ENCODE results near the gene PPP3CA.
"Not testable (repeated sequence)": the region's sequence is repeated elsewhere in the genome, so short reads cannot be mapped to it uniquely, and the experiment has no call there.

DNA sequence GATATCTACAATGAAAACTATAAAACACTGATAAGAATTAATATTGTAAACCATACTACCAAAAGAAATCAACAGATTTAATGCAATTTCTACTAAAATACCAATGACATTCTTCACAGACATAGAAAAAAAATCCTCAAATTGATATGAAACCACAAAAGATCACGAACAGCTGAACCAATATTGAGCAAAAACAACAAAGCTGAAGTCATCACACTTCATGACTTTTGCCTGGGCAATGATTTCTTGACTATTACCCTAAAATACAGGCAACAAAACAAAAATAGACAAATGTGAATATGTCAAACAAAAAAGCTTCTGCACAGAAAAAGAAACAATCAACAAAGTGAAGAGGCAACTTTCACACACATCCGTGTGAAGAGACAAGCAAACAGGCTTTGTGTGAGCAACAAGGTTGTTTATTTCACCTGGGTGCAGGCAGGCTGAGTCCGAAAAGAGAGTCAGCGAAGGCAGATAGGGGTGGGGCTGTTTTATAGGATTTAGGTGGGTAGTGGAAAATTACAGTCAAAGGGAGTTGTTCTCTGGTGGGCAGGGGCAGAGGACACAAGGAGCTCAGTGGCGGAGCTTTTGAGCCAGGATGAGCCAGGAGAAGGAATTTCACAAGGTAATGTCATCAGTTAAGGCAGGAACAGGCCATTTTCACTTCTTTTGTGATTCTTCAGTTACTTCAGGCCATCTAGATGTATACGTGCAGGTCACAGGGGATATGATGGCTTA lies 355.8 kb downstream of the PPP3CA start:
- TF ChIP-seq POLR2A (IDR thresholded peaks at IDR 0.05; ENCODE audit: low read depth, low read length); POLR2AphosphoS5 (IDR thresholded peaks at IDR 0.05; ENCODE audit: low read depth, low read length); TAF1 (IDR thresholded peaks at IDR 0.05; ENCODE audit: low read depth, low read length); SPI1 (IDR thresholded peaks at IDR 0.05; ENCODE audit: low read depth, low read length); POU2F2 (IDR thresholded peaks at IDR 0.05; ENCODE audit: low read depth, low read length); PAX5 (IDR thresholded peaks at IDR 0.05; ENCODE audit: insufficient read depth, low read length, severe bottlenecking): not testable (repeated sequence)
